Gastrocnemius medialis (tissue), 4 donors: Measurements from ENCODE around the gene RAPH1.

Experiments used
- POLR2A ChIP-seq, 2 donors: fragments of 450-650 bp; IDR thresholded peaks; one replicate each; pipeline ENCODE4 v1.6.1; 2017; ENCODE audit warnings: antibody characterized with exemption in 2 of 2, mild to moderate bottlenecking in 2 of 2, moderate library complexity in 2 of 2
- TF ChIP-seq, protein P1 (sequence below), 5 experiments: fragments of 450-650 bp in 3 of 5; fragments of 200-600 bp in 2 of 5; sonication (generic) in 2 of 5; IDR thresholded peaks in 4 of 5; conservative IDR thresholded peaks in 1 of 5; 1 replicate in 4 of 5; 2 replicates in 1 of 5; pipeline ENCODE4 v1.5.1; 2016 to 2019; ENCODE audit warnings: antibody characterized with exemption in 5 of 5, mild to moderate bottlenecking in 3 of 5, moderate library complexity in 3 of 5

DNA sequence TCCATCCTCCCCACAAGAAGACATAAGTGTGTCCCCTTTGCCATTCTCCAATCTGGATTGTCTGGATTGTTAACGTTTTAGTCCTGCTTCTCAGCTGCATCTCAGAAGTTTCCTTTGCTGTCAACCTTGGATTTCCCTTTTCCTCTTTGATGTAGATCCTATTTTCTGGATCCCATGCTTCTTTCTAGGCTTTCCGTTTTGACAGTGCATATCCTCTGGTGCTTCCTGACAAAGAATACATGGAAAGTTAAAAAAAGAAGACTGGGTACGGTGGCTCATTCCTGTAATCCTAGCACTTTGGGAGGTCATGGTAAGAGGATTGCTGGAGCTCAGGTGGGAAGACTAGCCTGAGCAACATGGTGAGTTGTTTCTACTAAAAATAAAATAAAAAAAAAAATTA is 180.1 kb downstream of the RAPH1 start:
- TF ChIP-seq, protein P1, sequence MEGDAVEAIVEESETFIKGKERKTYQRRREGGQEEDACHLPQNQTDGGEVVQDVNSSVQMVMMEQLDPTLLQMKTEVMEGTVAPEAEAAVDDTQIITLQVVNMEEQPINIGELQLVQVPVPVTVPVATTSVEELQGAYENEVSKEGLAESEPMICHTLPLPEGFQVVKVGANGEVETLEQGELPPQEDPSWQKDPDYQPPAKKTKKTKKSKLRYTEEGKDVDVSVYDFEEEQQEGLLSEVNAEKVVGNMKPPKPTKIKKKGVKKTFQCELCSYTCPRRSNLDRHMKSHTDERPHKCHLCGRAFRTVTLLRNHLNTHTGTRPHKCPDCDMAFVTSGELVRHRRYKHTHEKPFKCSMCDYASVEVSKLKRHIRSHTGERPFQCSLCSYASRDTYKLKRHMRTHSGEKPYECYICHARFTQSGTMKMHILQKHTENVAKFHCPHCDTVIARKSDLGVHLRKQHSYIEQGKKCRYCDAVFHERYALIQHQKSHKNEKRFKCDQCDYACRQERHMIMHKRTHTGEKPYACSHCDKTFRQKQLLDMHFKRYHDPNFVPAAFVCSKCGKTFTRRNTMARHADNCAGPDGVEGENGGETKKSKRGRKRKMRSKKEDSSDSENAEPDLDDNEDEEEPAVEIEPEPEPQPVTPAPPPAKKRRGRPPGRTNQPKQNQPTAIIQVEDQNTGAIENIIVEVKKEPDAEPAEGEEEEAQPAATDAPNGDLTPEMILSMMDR (IDR thresholded peaks at IDR 0.05 in 4 of 5, conservative IDR thresholded peaks at IDR 0.05 in 1 of 5): no peak
- no peak for TF ChIP-seq POLR2A (IDR thresholded peaks at IDR 0.05)
